ENCODE measurements around the gene RUBCN. TPM values are rescaled to one million over a fixed set of nuclear protein-coding genes. Genes with fewer than 3 reads are reported as not detected.
A peak's percentile ranks its signal among the peaks of the same experiment; 100 is the strongest.

RUBCN gene
- total RNA-seq, 1 experiment from 2014 or later = 37.9 TPM

- in situ Hi-C loops (cut with HindIII; ENCODE audit: low pct_unique_long_range_greater_than_20kb, low sequenced_read_pairs) (no loop called here), intact Hi-C loops (cut with micrococcal nuclease; ENCODE audit: unreplicated experiment) (no loop called here)
- no peak for TF ChIP-seq CTCF (IDR thresholded peaks at IDR 0.05)
- TF ChIP-seq REST (IDR thresholded peaks at IDR 0.05; ENCODE audit: insufficient read depth in 1 of 2, low read depth in 2 of 2, low read length in 1 of 2) = no peak
- no peak for TF ChIP-seq TCF7L2 (IDR thresholded peaks at IDR 0.05; ENCODE audit: low read depth, low read length)
- TF ChIP-seq SIN3A (IDR thresholded peaks at IDR 0.05; ENCODE audit: borderline replicate concordance, insufficient read depth, low read depth, low read length) = no peak
- TF ChIP-seq POLR2AphosphoS5 (IDR thresholded peaks at IDR 0.05; ENCODE audit: low read depth, low read length) = no peak
- peaks cover 9% of the 10 kb centered on the region for H3K4me1 ChIP-seq (ENCODE audit: control insufficient read depth, insufficient read depth, low read length)
- ATAC-seq = peak; percentile 97
- CTCF ChIA-PET = no interaction called here
- H3K4me3 ChIP-seq (ENCODE audit: low read depth in 2 of 2, low read length in 2 of 2) = no peak overlapping the region
- POLR2A ChIA-PET = interaction anchor here (0.5 kb wide), 1 partner anchor 62 kb away, joined by 3 read pairs; no protein-coding TSS in a partner anchor
- no peaks in the 10 kb centered on the region for H3K27me3 ChIP-seq (ENCODE audit: control insufficient read depth, insufficient read depth, low read length)
- H3K36me3 ChIP-seq (ENCODE audit: control insufficient read depth, insufficient read depth, low read length) = no peaks in the 10 kb centered on the region
- peaks cover 12% of the 10 kb centered on the region for H3K9me3 ChIP-seq (ENCODE audit: control insufficient read depth, insufficient read depth, low read depth, low read length)
- peak; percentile 100 for DNase-seq (ENCODE audit: low read depth, low spot score)
- no TSS peak for BruUV-seq (replicated peaks)
- H3K27ac ChIP-seq (ENCODE audit: low read length) = peak overlapping the region; percentile 29
Observed at GRCh38 chr3:197718891-197719290, 17.8 kb downstream of the RUBCN start.

- TF ChIP-seq CTCF (IDR thresholded peaks at IDR 0.05) = no peak
- no peak for TF ChIP-seq REST (IDR thresholded peaks at IDR 0.05; ENCODE audit: insufficient read depth in 1 of 2, low read depth in 2 of 2, low read length in 1 of 2)
- TF ChIP-seq POLR2AphosphoS5 (IDR thresholded peaks at IDR 0.05; ENCODE audit: low read depth, low read length) = no peak
- TF ChIP-seq SIN3A (IDR thresholded peaks at IDR 0.05; ENCODE audit: borderline replicate concordance, insufficient read depth, low read depth, low read length) = no peak
- TF ChIP-seq TCF7L2 (IDR thresholded peaks at IDR 0.05; ENCODE audit: low read depth, low read length) = no peak
- ATAC-seq (no peak), DNase-seq (ENCODE audit: low read depth, low spot score) (no peak)
- intact Hi-C loops (cut with micrococcal nuclease; ENCODE audit: unreplicated experiment) (no loop called here), in situ Hi-C loops (cut with HindIII; ENCODE audit: low pct_unique_long_range_greater_than_20kb, low sequenced_read_pairs) (no loop called here)
- Histone ChIP-seq H3K27ac (ENCODE audit: low read length) (0 out of 2 replicates have a peak overlapping the region, but pooled peaks have one; percentile 29), H3K9me3 (ENCODE audit: control insufficient read depth, insufficient read depth, low read depth, low read length) (no peaks in the 10 kb centered on the region), H3K4me1 (ENCODE audit: control insufficient read depth, insufficient read depth, low read length) (peaks cover 19% of the 10 kb centered on the region), H3K4me3 (ENCODE audit: low read depth in 2 of 2, low read length in 2 of 2) (no peak overlapping the region), H3K36me3 (ENCODE audit: control insufficient read depth, insufficient read depth, low read length) (no peaks in the 10 kb centered on the region), H3K27me3 (ENCODE audit: control insufficient read depth, insufficient read depth, low read length) (no peaks in the 10 kb centered on the region)
- ChIA-PET POLR2A (interaction anchor here (0.9 kb wide), 1 partner anchor 24 kb away, joined by 4 read pairs; no protein-coding TSS in a partner anchor), CTCF (no interaction called here)
- no TSS peak for BruUV-seq (replicated peaks)
Observed at GRCh38 chr3:197714251-197714650, 22.5 kb downstream of the RUBCN start.

All from Panc1 (cell line).